Measurements from ENCODE around the gene KRTAP21-1.
"Not testable (repeated sequence)": the region's sequence is repeated elsewhere in the genome, so short reads cannot be mapped to it uniquely, and the experiment has no call there.

Gene KRTAP21-1

GRCh38 chr21:30755328-30755727, at the start of gene KRTAP21-1:
Gene KRTAP21-1, minus strand, starts transcription at chr21:30755428. Its CDS starts 50 bp downstream, at chr21:30755378.
- not testable (repeated sequence) for DNase-seq

GRCh38 chr21:30800605-30801004, 45.4 kb upstream of the KRTAP21-1 start:
- no peak for DNase-seq

GRCh38 chr21:30793581-30794314, 38.5 kb upstream of the KRTAP21-1 start:
- DNase-seq: no peak

GRCh38 chr21:30779249-30779648, 24.0 kb upstream of the KRTAP21-1 start:
- no peak for DNase-seq

- DNase-seq: no peak
Measured at GRCh38 chr21:30769724-30770431, 14.7 kb upstream of the KRTAP21-1 start.

- DNase-seq: no peak
Measured at GRCh38 chr21:30760776-30761175, 5.5 kb upstream of the KRTAP21-1 start.

- DNase-seq: no peak
Measured at GRCh38 chr21:30758306-30758705, 3.1 kb upstream of the KRTAP21-1 start.

GRCh38 chr21:30747159-30747558, 8.1 kb downstream of the KRTAP21-1 start, which contains the start of gene KRTAP21-2:
Gene KRTAP21-2, minus strand, starts transcription at chr21:30747259. Its CDS starts 57 bp downstream, at chr21:30747202.
- DNase-seq: no peak

- DNase-seq: no peak
Measured at GRCh38 chr21:30740462-30740861, 14.8 kb downstream of the KRTAP21-1 start.

- no peak for DNase-seq
Measured at GRCh38 chr21:30733026-30733425, 22.2 kb downstream of the KRTAP21-1 start.

- no peak for DNase-seq
Measured at GRCh38 chr21:30726726-30727125, 28.5 kb downstream of the KRTAP21-1 start.

- DNase-seq: no peak
Measured at GRCh38 chr21:30719401-30719800, 35.8 kb downstream of the KRTAP21-1 start.

GRCh38 chr21:30718239-30718909, 36.9 kb downstream of the KRTAP21-1 start, which contains the start of gene KRTAP21-3:
Gene KRTAP21-3, minus strand, starts transcription at chr21:30718777. Its CDS starts 18 bp downstream, at chr21:30718759.
- DNase-seq: no peak

GRCh38 chr21:30717105-30717504, 38.1 kb downstream of the KRTAP21-1 start:
- DNase-seq: no peak

GRCh38 chr21:30714946-30715345, 40.3 kb downstream of the KRTAP21-1 start:
- DNase-seq: no peak

GRCh38 chr21:30714456-30714855, 40.8 kb downstream of the KRTAP21-1 start:
- no peak for DNase-seq

GRCh38 chr21:30713766-30714165, 41.5 kb downstream of the KRTAP21-1 start:
- no peak for DNase-seq

GRCh38 chr21:30710499-30710898, 44.7 kb downstream of the KRTAP21-1 start:
- no peak for DNase-seq

GRCh38 chr21:30707409-30707808, 47.8 kb downstream of the KRTAP21-1 start:
- no peak for DNase-seq

Data from NCI-H1048 (cell line).